Endodermal cell (in vitro differentiated cells): Measurements from ENCODE around the gene DTX1. TPM values are rescaled to one million over a fixed set of nuclear protein-coding genes. Genes with fewer than 3 reads are reported as not detected.

ENCODE experiments used
- DNase-seq: peaks from one replicate; pipeline ENCODE4 v3.0.0-alpha.2; 2017
- H3K27ac ChIP-seq: 2 replicates; pipeline ENCODE4 v1.5.1; 2013; ENCODE audit warnings: mild to moderate bottlenecking, low read depth, low read length, moderate library complexity
- H3K27me3 ChIP-seq: 2 replicates; pipeline ENCODE4 v1.6.1; 2013; ENCODE audit warnings: mild to moderate bottlenecking, low read length, moderate library complexity; ENCODE audit not compliant: insufficient read depth, control insufficient read depth, poor library complexity, severe bottlenecking
- H3K36me3 ChIP-seq: 2 replicates; pipeline ENCODE4 v1.7.0; 2013; ENCODE audit warnings: mild to moderate bottlenecking, low read length, moderate library complexity; ENCODE audit not compliant: control insufficient read depth, insufficient read depth
- H3K4me1 ChIP-seq: one replicate; pipeline ENCODE4 v1.7.0; 2013; ENCODE audit warnings: low read length; ENCODE audit not compliant: control insufficient read depth, insufficient read depth
- H3K4me3 ChIP-seq: 2 replicates; pipeline ENCODE4 v1.5.1; 2013; ENCODE audit warnings: mild to moderate bottlenecking, low read length, moderate library complexity
- H3K9ac ChIP-seq: 2 replicates; pipeline ENCODE4 v1.6.1; 2013; ENCODE audit warnings: mild to moderate bottlenecking, low read length, moderate library complexity; ENCODE audit not compliant: poor library complexity, severe bottlenecking; ENCODE audit errors: extremely low read depth
- H3K9me3 ChIP-seq: 2 replicates; pipeline ENCODE4 v1.6.1; 2013; ENCODE audit warnings: mild to moderate bottlenecking, low read length, moderate library complexity; ENCODE audit not compliant: control insufficient read depth
- H3K27ac Mint-ChIP-seq: 2 replicates; pipeline ENCODE4 v1.8.0; 2020; ENCODE audit warnings: mixed read lengths
- H3K27me3 Mint-ChIP-seq: 2 replicates; pipeline ENCODE4 v1.8.0; 2021; ENCODE audit warnings: mild to moderate bottlenecking, mixed read lengths; ENCODE audit not compliant: insufficient read depth
- H3K36me3 Mint-ChIP-seq: 2 replicates; pipeline ENCODE4 v1.8.0; 2020; ENCODE audit warnings: low read depth, mixed read lengths
- H3K4me1 Mint-ChIP-seq: 2 replicates; pipeline ENCODE4 v1.8.0; 2020; ENCODE audit warnings: mixed read lengths
- H3K4me3 Mint-ChIP-seq: 2 replicates; pipeline ENCODE4 v1.8.0; 2020; ENCODE audit warnings: mild to moderate bottlenecking, moderate library complexity, mixed read lengths
- H3K9me3 Mint-ChIP-seq: 2 replicates; pipeline ENCODE4 v1.8.0; 2020; ENCODE audit warnings: mild to moderate bottlenecking, mixed read lengths
- CTCF ChIP-seq: fragments of 200-600 bp; sonication (generic); conservative IDR thresholded peaks from 2 replicates; pipeline ENCODE4 v1.5.0; 2021; ENCODE audit warnings: antibody characterized with exemption, mild to moderate bottlenecking
- WGBS, 2 experiments: methylation state at CpG; one replicate each; pipeline versions ENCODE4 v1.1.5 to v1.1.7; 2013; ENCODE audit warnings: missing lambda C conversion rate in 2 of 2, mixed read lengths in 1 of 2; ENCODE audit not compliant: insufficient coverage in 1 of 2, insufficient read length in 1 of 2; 5-methylcytosine and 5-hydroxymethylcytosine counted together
- total RNA-seq, 2 donors: library from RNA; stranded (reverse); fragmentation: NEBNext Ultra II Directional in 1 of 2; extraction: Animal tissue kit (Norgen Biotek cat#: 25700) in 1 of 2; gene quantifications; 2 replicates in 1 of 2; 3 replicates in 1 of 2; pipeline ENCODE4 v1.2.1, GENCODE V29; 2021

The DTX1 gene
- total RNA-seq, 2 donors from 2014 or later: 3.3 to 4.9 TPM

GRCh38 chr12:113055594-113056380 is 743 bp upstream of the DTX1 start:
- Histone ChIP-seq H3K27ac (no peak overlapping the region), H3K9ac (no peak overlapping the region), H3K9me3 (no peaks in the 10 kb centered on the region), H3K36me3 (no peaks in the 10 kb centered on the region), H3K4me1 (no peaks in the 10 kb centered on the region), H3K4me3 (peak overlapping the region; percentile 65), H3K27me3 (peaks cover 62% of the 10 kb centered on the region)
- no peak for DNase-seq
- TF ChIP-seq CTCF: no peak
- Mint-ChIP-seq H3K9me3 (no peaks in the 10 kb centered on the region), H3K36me3 (no peaks in the 10 kb centered on the region), H3K4me3 (peak overlapping the region; percentile 50), H3K27me3 (peaks cover 62% of the 10 kb centered on the region), H3K4me1 (no peaks in the 10 kb centered on the region), H3K27ac (no peak overlapping the region)
- 60 to 76% methylated on average over 3 to 13 of the region's 13 CpGs for WGBS, 2 experiments

GRCh38 chr12:113056381-113056630 is 224 bp upstream of the DTX1 start:
- Mint-ChIP-seq H3K4me1 (no peaks in the 10 kb centered on the region), H3K4me3 (peak overlapping the region; percentile 50), H3K9me3 (no peaks in the 10 kb centered on the region), H3K27ac (no peak overlapping the region), H3K27me3 (peaks cover 59% of the 10 kb centered on the region), H3K36me3 (no peaks in the 10 kb centered on the region)
- Histone ChIP-seq H3K9ac (no peak overlapping the region), H3K4me1 (no peaks in the 10 kb centered on the region), H3K36me3 (no peaks in the 10 kb centered on the region), H3K9me3 (no peaks in the 10 kb centered on the region), H3K27me3 (peaks cover 62% of the 10 kb centered on the region), H3K27ac (no peak overlapping the region), H3K4me3 (peak overlapping the region; percentile 65)
- TF ChIP-seq CTCF: no peak
- 27 to 34% methylated on average over 2 to 8 of the region's 8 CpGs for WGBS, 2 experiments
- DNase-seq: no peak

- Mint-ChIP-seq H3K9me3 (no peaks in the 10 kb centered on the region), H3K36me3 (no peaks in the 10 kb centered on the region), H3K27ac (no peak overlapping the region), H3K27me3 (peaks cover 44% of the 10 kb centered on the region), H3K4me1 (peaks cover 2% of the 10 kb centered on the region), H3K4me3 (peak overlapping the region; percentile 50)
- WGBS, 2 experiments: 74 to 78% methylated on average over 26 to 44 of the region's 44 CpGs
- H3K27me3 ChIP-seq: peaks cover 62% of the 10 kb centered on the region
- no peaks in the 10 kb centered on the region for H3K9me3 ChIP-seq
- DNase-seq: peak; percentile 82
- peak overlapping the region; percentile 17 for H3K27ac ChIP-seq
- TF ChIP-seq CTCF: no peak
- no peaks in the 10 kb centered on the region for H3K36me3 ChIP-seq
- no peaks in the 10 kb centered on the region for H3K4me1 ChIP-seq
- no peak overlapping the region for H3K9ac ChIP-seq
- no peak overlapping the region for H3K4me3 ChIP-seq
Measured at GRCh38 chr12:113057565-113058485, 1.3 kb downstream of the DTX1 start.
